ENCODE results near the gene APOBEC2. TPM values are rescaled to one million over a fixed set of nuclear protein-coding genes. Genes with fewer than 3 reads are reported as not detected.

The APOBEC2 gene
- total RNA-seq, 1 experiment from 2014 or later = not detected

DNA sequence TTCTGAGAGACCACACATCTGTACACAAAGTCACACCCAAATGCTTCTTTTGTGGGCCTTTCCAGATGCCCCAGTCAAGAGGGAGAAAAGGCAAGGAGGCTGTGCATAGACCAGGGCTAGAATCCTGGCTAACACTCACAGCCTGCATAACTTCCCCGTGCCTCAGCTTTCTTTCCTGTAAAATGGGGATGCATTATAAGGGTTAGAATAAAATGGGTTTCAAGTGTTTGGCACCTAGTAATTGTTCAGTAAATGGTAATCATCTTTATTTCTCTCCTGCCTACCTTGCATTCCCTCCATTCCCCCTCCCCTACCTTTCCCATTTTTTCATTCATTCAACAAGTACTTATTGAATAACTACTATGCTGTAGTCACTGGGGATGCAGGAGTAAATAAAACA, 43.3 kb upstream of the APOBEC2 start:
- DNase-seq (ENCODE audit: low read depth, low spot score) = no peak
- ChIA-PET RAD21 (ENCODE audit: low non-redundant PET in 1 of 2, low total read pairs in 2 of 2, uncharacterized antibody in 2 of 2, unreplicated experiment in 2 of 2) (no interaction called here), CTCF (no interaction called here), POLR2A (no interaction called here)
- Histone ChIP-seq H3K4me2 (ENCODE audit: low read length) (no peak overlapping the region), H3K9ac (ENCODE audit: low read length) (no peak overlapping the region), H3K79me2 (ENCODE audit: insufficient read depth, low read length) (no peaks in the 10 kb centered on the region), H3K4me1 (ENCODE audit: control insufficient read depth in 1 of 2, insufficient read depth in 2 of 2, low read length in 2 of 2) (no peaks in the 10 kb centered on the region), H3K9me3 (ENCODE audit: control insufficient read depth in 1 of 2, insufficient read depth in 1 of 2, low read depth in 1 of 2, low read length in 2 of 2) (no peaks in the 10 kb centered on the region), H3K27me3 (ENCODE audit: insufficient read depth, low read length) (no peaks in the 10 kb centered on the region), H3K9me2 (ENCODE audit: insufficient read depth) (no peaks in the 10 kb centered on the region), H3K27ac (ENCODE audit: low read depth, low read length) (no peak overlapping the region), H4K20me1 (ENCODE audit: insufficient read depth) (no peaks in the 10 kb centered on the region), H2AFZ (ENCODE audit: low read depth, low read length, poor library complexity, severe bottlenecking) (no peak overlapping the region), H3K4me3 (replicated peaks in 1 of 2; ENCODE audit: low read depth in 1 of 2, low read length in 2 of 2) (no peak overlapping the region), H3K36me3 (ENCODE audit: control insufficient read depth in 1 of 2, insufficient read depth in 2 of 2, low read length in 2 of 2) (no peaks in the 10 kb centered on the region)
- intact Hi-C loops (cut with micrococcal nuclease) = loop anchor here (5.0 kb wide), 1 partner anchor 308 kb away; no protein-coding TSS in a partner anchor
- TF ChIP-seq CTCF (IDR thresholded peaks at IDR 0.05 in 2 of 3, conservative IDR thresholded peaks at IDR 0.05 in 1 of 3; ENCODE audit: borderline replicate concordance in 1 of 3, insufficient read depth in 1 of 3, low read depth in 2 of 3, low read length in 2 of 3) (no peak), TCF7L2 (IDR thresholded peaks at IDR 0.05; ENCODE audit: borderline replicate concordance, extremely low read depth, insufficient read depth, insufficient read length) (no peak), POLR2AphosphoS5 (IDR thresholded peaks at IDR 0.05; ENCODE audit: low read depth, low read length) (no peak)
- no peak for ATAC-seq
- BruUV-seq (replicated peaks) = no TSS peak

- H3K27me3 ChIP-seq (ENCODE audit: insufficient read depth, low read length) = no peaks in the 10 kb centered on the region
- ChIA-PET RAD21 (ENCODE audit: low non-redundant PET in 1 of 2, low total read pairs in 2 of 2, uncharacterized antibody in 2 of 2, unreplicated experiment in 2 of 2) (no interaction called here), POLR2A (no interaction called here), CTCF (interaction anchor here (1.0 kb wide), 1 partner anchor 14 kb away, joined by 3 read pairs; no protein-coding TSS in a partner anchor)
- no peak overlapping the region for H3K27ac ChIP-seq (ENCODE audit: low read depth, low read length)
- intact Hi-C loops (cut with micrococcal nuclease) = no loop called here
- no peaks in the 10 kb centered on the region for H3K36me3 ChIP-seq (ENCODE audit: control insufficient read depth in 1 of 2, insufficient read depth in 2 of 2, low read length in 2 of 2)
- no peaks in the 10 kb centered on the region for H3K9me2 ChIP-seq (ENCODE audit: insufficient read depth)
- H3K4me3 ChIP-seq (replicated peaks in 1 of 2; ENCODE audit: low read depth in 1 of 2, low read length in 2 of 2) = no peak overlapping the region
- no peaks in the 10 kb centered on the region for H3K4me1 ChIP-seq (ENCODE audit: control insufficient read depth in 1 of 2, insufficient read depth in 2 of 2, low read length in 2 of 2)
- H3K79me2 ChIP-seq (ENCODE audit: insufficient read depth, low read length) = no peaks in the 10 kb centered on the region
- H4K20me1 ChIP-seq (ENCODE audit: insufficient read depth) = no peaks in the 10 kb centered on the region
- no peak for DNase-seq (ENCODE audit: low read depth, low spot score)
- no peak overlapping the region for H2AFZ ChIP-seq (ENCODE audit: low read depth, low read length, poor library complexity, severe bottlenecking)
- no peak overlapping the region for H3K9ac ChIP-seq (ENCODE audit: low read length)
- ATAC-seq = no peak
- BruUV-seq (replicated peaks) = no TSS peak
- no peak overlapping the region for H3K4me2 ChIP-seq (ENCODE audit: low read length)
- H3K9me3 ChIP-seq (ENCODE audit: control insufficient read depth in 1 of 2, insufficient read depth in 1 of 2, low read depth in 1 of 2, low read length in 2 of 2) = no peaks in the 10 kb centered on the region
- TF ChIP-seq, protein P1, sequence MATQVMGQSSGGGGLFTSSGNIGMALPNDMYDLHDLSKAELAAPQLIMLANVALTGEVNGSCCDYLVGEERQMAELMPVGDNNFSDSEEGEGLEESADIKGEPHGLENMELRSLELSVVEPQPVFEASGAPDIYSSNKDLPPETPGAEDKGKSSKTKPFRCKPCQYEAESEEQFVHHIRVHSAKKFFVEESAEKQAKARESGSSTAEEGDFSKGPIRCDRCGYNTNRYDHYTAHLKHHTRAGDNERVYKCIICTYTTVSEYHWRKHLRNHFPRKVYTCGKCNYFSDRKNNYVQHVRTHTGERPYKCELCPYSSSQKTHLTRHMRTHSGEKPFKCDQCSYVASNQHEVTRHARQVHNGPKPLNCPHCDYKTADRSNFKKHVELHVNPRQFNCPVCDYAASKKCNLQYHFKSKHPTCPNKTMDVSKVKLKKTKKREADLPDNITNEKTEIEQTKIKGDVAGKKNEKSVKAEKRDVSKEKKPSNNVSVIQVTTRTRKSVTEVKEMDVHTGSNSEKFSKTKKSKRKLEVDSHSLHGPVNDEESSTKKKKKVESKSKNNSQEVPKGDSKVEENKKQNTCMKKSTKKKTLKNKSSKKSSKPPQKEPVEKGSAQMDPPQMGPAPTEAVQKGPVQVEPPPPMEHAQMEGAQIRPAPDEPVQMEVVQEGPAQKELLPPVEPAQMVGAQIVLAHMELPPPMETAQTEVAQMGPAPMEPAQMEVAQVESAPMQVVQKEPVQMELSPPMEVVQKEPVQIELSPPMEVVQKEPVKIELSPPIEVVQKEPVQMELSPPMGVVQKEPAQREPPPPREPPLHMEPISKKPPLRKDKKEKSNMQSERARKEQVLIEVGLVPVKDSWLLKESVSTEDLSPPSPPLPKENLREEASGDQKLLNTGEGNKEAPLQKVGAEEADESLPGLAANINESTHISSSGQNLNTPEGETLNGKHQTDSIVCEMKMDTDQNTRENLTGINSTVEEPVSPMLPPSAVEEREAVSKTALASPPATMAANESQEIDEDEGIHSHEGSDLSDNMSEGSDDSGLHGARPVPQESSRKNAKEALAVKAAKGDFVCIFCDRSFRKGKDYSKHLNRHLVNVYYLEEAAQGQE (IDR thresholded peaks at IDR 0.05; ENCODE audit: low read depth) = no peak
- TF ChIP-seq JUND (IDR thresholded peaks at IDR 0.05) (no peak), CTCF (IDR thresholded peaks at IDR 0.05 in 2 of 3, conservative IDR thresholded peaks at IDR 0.05 in 1 of 3; ENCODE audit: borderline replicate concordance in 1 of 3, insufficient read depth in 1 of 3, low read depth in 2 of 3, low read length in 2 of 3) (no peak), POLR2AphosphoS5 (IDR thresholded peaks at IDR 0.05; ENCODE audit: low read depth, low read length) (no peak), RAD21 (IDR thresholded peaks at IDR 0.05; ENCODE audit: low read depth) (no peak), EGR1 (IDR thresholded peaks at IDR 0.05; ENCODE audit: low read depth) (no peak), EZH2phosphoT487 (IDR thresholded peaks at IDR 0.05; ENCODE audit: borderline replicate concordance) (no peak)
Observed at GRCh38 chr6:41011673-41012072, 41.3 kb upstream of the APOBEC2 start.
